ENCODE measurements around the gene IQCN.

DNA sequence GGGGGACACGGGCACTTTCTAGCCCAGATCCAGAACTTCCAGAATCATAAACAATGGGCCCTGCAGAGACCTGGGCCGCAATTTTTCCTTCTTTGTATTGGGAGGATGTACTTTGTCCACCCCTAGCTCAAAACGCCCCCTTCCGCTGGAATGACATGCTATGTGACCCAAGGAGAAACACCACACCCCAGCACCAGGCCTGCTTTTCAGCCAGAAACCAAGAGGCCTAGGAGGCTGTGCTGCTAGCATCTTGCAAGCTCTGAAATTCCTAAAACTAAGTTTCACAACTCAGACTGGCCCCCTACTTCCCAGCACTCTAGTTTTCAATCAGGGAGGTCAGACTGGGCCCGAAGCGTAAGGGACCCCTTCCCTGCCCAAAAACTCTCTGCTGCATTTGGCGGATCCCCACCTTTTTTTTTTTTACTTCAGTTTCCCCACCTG is 48.1 kb upstream of the IQCN start:
- TF ChIP-seq, protein P1, sequence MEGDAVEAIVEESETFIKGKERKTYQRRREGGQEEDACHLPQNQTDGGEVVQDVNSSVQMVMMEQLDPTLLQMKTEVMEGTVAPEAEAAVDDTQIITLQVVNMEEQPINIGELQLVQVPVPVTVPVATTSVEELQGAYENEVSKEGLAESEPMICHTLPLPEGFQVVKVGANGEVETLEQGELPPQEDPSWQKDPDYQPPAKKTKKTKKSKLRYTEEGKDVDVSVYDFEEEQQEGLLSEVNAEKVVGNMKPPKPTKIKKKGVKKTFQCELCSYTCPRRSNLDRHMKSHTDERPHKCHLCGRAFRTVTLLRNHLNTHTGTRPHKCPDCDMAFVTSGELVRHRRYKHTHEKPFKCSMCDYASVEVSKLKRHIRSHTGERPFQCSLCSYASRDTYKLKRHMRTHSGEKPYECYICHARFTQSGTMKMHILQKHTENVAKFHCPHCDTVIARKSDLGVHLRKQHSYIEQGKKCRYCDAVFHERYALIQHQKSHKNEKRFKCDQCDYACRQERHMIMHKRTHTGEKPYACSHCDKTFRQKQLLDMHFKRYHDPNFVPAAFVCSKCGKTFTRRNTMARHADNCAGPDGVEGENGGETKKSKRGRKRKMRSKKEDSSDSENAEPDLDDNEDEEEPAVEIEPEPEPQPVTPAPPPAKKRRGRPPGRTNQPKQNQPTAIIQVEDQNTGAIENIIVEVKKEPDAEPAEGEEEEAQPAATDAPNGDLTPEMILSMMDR (IDR thresholded peaks at IDR 0.05; ENCODE audit: low read depth, low read length, missing input control): no peak
- TF ChIP-seq EGR1 (IDR thresholded peaks at IDR 0.05; ENCODE audit: low read depth in 2 of 2) (no peak), GABPA (IDR thresholded peaks at IDR 0.05 in 1 of 2, conservative IDR thresholded peaks at IDR 0.05 in 1 of 2) (no peak), YY1 (IDR thresholded peaks at IDR 0.05) (no peak), FOXA1 (IDR thresholded peaks at IDR 0.05) (no peak), RAD21 (IDR thresholded peaks at IDR 0.05) (peak; percentile 20), TAF1 (conservative IDR thresholded peaks at IDR 0.05) (no peak)
- TF ChIP-seq, protein P2, sequence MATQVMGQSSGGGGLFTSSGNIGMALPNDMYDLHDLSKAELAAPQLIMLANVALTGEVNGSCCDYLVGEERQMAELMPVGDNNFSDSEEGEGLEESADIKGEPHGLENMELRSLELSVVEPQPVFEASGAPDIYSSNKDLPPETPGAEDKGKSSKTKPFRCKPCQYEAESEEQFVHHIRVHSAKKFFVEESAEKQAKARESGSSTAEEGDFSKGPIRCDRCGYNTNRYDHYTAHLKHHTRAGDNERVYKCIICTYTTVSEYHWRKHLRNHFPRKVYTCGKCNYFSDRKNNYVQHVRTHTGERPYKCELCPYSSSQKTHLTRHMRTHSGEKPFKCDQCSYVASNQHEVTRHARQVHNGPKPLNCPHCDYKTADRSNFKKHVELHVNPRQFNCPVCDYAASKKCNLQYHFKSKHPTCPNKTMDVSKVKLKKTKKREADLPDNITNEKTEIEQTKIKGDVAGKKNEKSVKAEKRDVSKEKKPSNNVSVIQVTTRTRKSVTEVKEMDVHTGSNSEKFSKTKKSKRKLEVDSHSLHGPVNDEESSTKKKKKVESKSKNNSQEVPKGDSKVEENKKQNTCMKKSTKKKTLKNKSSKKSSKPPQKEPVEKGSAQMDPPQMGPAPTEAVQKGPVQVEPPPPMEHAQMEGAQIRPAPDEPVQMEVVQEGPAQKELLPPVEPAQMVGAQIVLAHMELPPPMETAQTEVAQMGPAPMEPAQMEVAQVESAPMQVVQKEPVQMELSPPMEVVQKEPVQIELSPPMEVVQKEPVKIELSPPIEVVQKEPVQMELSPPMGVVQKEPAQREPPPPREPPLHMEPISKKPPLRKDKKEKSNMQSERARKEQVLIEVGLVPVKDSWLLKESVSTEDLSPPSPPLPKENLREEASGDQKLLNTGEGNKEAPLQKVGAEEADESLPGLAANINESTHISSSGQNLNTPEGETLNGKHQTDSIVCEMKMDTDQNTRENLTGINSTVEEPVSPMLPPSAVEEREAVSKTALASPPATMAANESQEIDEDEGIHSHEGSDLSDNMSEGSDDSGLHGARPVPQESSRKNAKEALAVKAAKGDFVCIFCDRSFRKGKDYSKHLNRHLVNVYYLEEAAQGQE (IDR thresholded peaks at IDR 0.05): no peak
- TF ChIP-seq, protein P3, sequence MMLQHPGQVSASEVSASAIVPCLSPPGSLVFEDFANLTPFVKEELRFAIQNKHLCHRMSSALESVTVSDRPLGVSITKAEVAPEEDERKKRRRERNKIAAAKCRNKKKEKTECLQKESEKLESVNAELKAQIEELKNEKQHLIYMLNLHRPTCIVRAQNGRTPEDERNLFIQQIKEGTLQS (IDR thresholded peaks at IDR 0.05): no peak
